ENCODE results near the gene CHN1.

The CHN1 gene

GRCh38 chr2:174771631-174772471 is 233.3 kb downstream of the CHN1 start:
- no peaks in the 10 kb centered on the region for H3K79me2 ChIP-seq (ENCODE audit: control insufficient read depth, insufficient read depth, low read length)
- H3K27ac ChIP-seq (ENCODE audit: low read depth, low read length): peak overlapping the region; percentile 87
- no peak overlapping the region for H4K8ac ChIP-seq (ENCODE audit: low read depth, low read length)
- H3K4me1 ChIP-seq (ENCODE audit: control insufficient read depth, low read depth, low read length): peaks cover 10% of the 10 kb centered on the region
- no peaks in the 10 kb centered on the region for H3K27me3 ChIP-seq (ENCODE audit: insufficient read depth, low read length, poor library complexity)
- H2BK15ac ChIP-seq (replicated peaks; ENCODE audit: low read depth): no peak overlapping the region
- H3K79me1 ChIP-seq (ENCODE audit: low read length): no peaks in the 10 kb centered on the region
- peak overlapping the region; percentile 88 for H3K4ac ChIP-seq (ENCODE audit: low read depth, low read length)
- peak overlapping the region; percentile 5 for H3K9ac ChIP-seq (ENCODE audit: low read length)
- peak overlapping the region; percentile 39 for H2BK120ac ChIP-seq (ENCODE audit: low read depth, low read length)
- peak overlapping the region; percentile 73 for H3K56ac ChIP-seq (ENCODE audit: low read length)
- no CpG with 5 or more reads among the region's 14 CpGs for whole genome bisulfite sequencing (ENCODE audit: extremely low coverage, insufficient coverage, low lambda C conversion rate)
- DNase-seq: peak; percentile 95
- H3K23ac ChIP-seq (ENCODE audit: low read length): no peak overlapping the region
- H2BK5ac ChIP-seq (ENCODE audit: low read length): peak overlapping the region; percentile 52
- H3K18ac ChIP-seq (ENCODE audit: low read length): peak overlapping the region; percentile 24
- no peak overlapping the region for H3K4me3 ChIP-seq (ENCODE audit: low read length)
- no peak overlapping the region for H3K4me2 ChIP-seq (ENCODE audit: low read length)
- no peaks in the 10 kb centered on the region for H3K36me3 ChIP-seq (ENCODE audit: control insufficient read depth, insufficient read depth, low read length)
- no peak overlapping the region for H4K5ac ChIP-seq (ENCODE audit: low read length)
- H2AK5ac ChIP-seq (ENCODE audit: low read length): no peak overlapping the region

GRCh38 chr2:174771136-174771535 is 234.0 kb downstream of the CHN1 start:
- no peak overlapping the region for H2BK5ac ChIP-seq (ENCODE audit: low read length)
- no peak overlapping the region for H3K9ac ChIP-seq (ENCODE audit: low read length)
- H3K4me2 ChIP-seq (ENCODE audit: low read length): no peak overlapping the region
- no CpG with 5 or more reads among the region's 3 CpGs for WGBS (ENCODE audit: extremely low coverage, insufficient coverage, low lambda C conversion rate)
- H3K4ac ChIP-seq (ENCODE audit: low read depth, low read length): no peak overlapping the region
- H2BK15ac ChIP-seq (replicated peaks; ENCODE audit: low read depth): no peak overlapping the region
- H3K27me3 ChIP-seq (ENCODE audit: insufficient read depth, low read length, poor library complexity): no peaks in the 10 kb centered on the region
- H4K8ac ChIP-seq (ENCODE audit: low read depth, low read length): no peak overlapping the region
- H3K36me3 ChIP-seq (ENCODE audit: control insufficient read depth, insufficient read depth, low read length): no peaks in the 10 kb centered on the region
- no peaks in the 10 kb centered on the region for H3K79me2 ChIP-seq (ENCODE audit: control insufficient read depth, insufficient read depth, low read length)
- no peak overlapping the region for H2BK120ac ChIP-seq (ENCODE audit: low read depth, low read length)
- no peak overlapping the region for H3K27ac ChIP-seq (ENCODE audit: low read depth, low read length)
- H2AK5ac ChIP-seq (ENCODE audit: low read length): no peak overlapping the region
- no peak overlapping the region for H3K56ac ChIP-seq (ENCODE audit: low read length)
- no peak overlapping the region for H3K18ac ChIP-seq (ENCODE audit: low read length)
- no peak overlapping the region for H4K5ac ChIP-seq (ENCODE audit: low read length)
- no peak overlapping the region for H3K4me3 ChIP-seq (ENCODE audit: low read length)
- H3K79me1 ChIP-seq (ENCODE audit: low read length): no peaks in the 10 kb centered on the region
- DNase-seq: no peak
- peaks cover 10% of the 10 kb centered on the region for H3K4me1 ChIP-seq (ENCODE audit: control insufficient read depth, low read depth, low read length)
- H3K23ac ChIP-seq (ENCODE audit: low read length): no peak overlapping the region

GRCh38 chr2:174768557-174768956 is 236.6 kb downstream of the CHN1 start:
- Histone ChIP-seq H2BK5ac (ENCODE audit: low read length) (no peak overlapping the region), H3K18ac (ENCODE audit: low read length) (no peak overlapping the region), H4K5ac (ENCODE audit: low read length) (no peak overlapping the region), H2AK5ac (ENCODE audit: low read length) (no peak overlapping the region), H3K9ac (ENCODE audit: low read length) (no peak overlapping the region), H3K4ac (ENCODE audit: low read depth, low read length) (no peak overlapping the region), H3K79me2 (ENCODE audit: control insufficient read depth, insufficient read depth, low read length) (no peaks in the 10 kb centered on the region), H4K8ac (ENCODE audit: low read depth, low read length) (no peak overlapping the region), H3K56ac (ENCODE audit: low read length) (peak overlapping the region; percentile 58), H3K4me3 (ENCODE audit: low read length) (no peak overlapping the region), H3K4me2 (ENCODE audit: low read length) (no peak overlapping the region), H3K36me3 (ENCODE audit: control insufficient read depth, insufficient read depth, low read length) (no peaks in the 10 kb centered on the region), H3K4me1 (ENCODE audit: control insufficient read depth, low read depth, low read length) (peaks cover 5% of the 10 kb centered on the region), H3K27me3 (ENCODE audit: insufficient read depth, low read length, poor library complexity) (no peaks in the 10 kb centered on the region), H3K79me1 (ENCODE audit: low read length) (no peaks in the 10 kb centered on the region), H2BK15ac (replicated peaks; ENCODE audit: low read depth) (no peak overlapping the region), H3K27ac (ENCODE audit: low read depth, low read length) (no peak overlapping the region), H3K23ac (ENCODE audit: low read length) (no peak overlapping the region), H2BK120ac (ENCODE audit: low read depth, low read length) (no peak overlapping the region)
- WGBS (ENCODE audit: extremely low coverage, insufficient coverage, low lambda C conversion rate): no CpG with 5 or more reads among the region's 9 CpGs
- no peak for DNase-seq

GRCh38 chr2:174766271-174766670 is 238.9 kb downstream of the CHN1 start:
- H3K4ac ChIP-seq (ENCODE audit: low read depth, low read length): no peak overlapping the region
- no CpG with 5 or more reads among the region's 1 CpG for WGBS (ENCODE audit: extremely low coverage, insufficient coverage, low lambda C conversion rate)
- no peak overlapping the region for H2BK15ac ChIP-seq (replicated peaks; ENCODE audit: low read depth)
- H3K27me3 ChIP-seq (ENCODE audit: insufficient read depth, low read length, poor library complexity): no peaks in the 10 kb centered on the region
- H3K79me2 ChIP-seq (ENCODE audit: control insufficient read depth, insufficient read depth, low read length): no peaks in the 10 kb centered on the region
- no peak overlapping the region for H3K9ac ChIP-seq (ENCODE audit: low read length)
- no peak overlapping the region for H3K18ac ChIP-seq (ENCODE audit: low read length)
- no peak overlapping the region for H3K23ac ChIP-seq (ENCODE audit: low read length)
- no peak overlapping the region for H3K4me2 ChIP-seq (ENCODE audit: low read length)
- H3K79me1 ChIP-seq (ENCODE audit: low read length): no peaks in the 10 kb centered on the region
- no peak overlapping the region for H4K5ac ChIP-seq (ENCODE audit: low read length)
- no peak for DNase-seq
- H2AK5ac ChIP-seq (ENCODE audit: low read length): no peak overlapping the region
- H4K8ac ChIP-seq (ENCODE audit: low read depth, low read length): no peak overlapping the region
- H3K4me1 ChIP-seq (ENCODE audit: control insufficient read depth, low read depth, low read length): peaks cover 2% of the 10 kb centered on the region
- H3K56ac ChIP-seq (ENCODE audit: low read length): no peak overlapping the region
- H2BK120ac ChIP-seq (ENCODE audit: low read depth, low read length): no peak overlapping the region
- H2BK5ac ChIP-seq (ENCODE audit: low read length): no peak overlapping the region
- no peak overlapping the region for H3K4me3 ChIP-seq (ENCODE audit: low read length)
- H3K36me3 ChIP-seq (ENCODE audit: control insufficient read depth, insufficient read depth, low read length): no peaks in the 10 kb centered on the region
- H3K27ac ChIP-seq (ENCODE audit: low read depth, low read length): no peak overlapping the region

- Histone ChIP-seq H3K18ac (ENCODE audit: low read length) (no peak overlapping the region), H3K36me3 (ENCODE audit: control insufficient read depth, insufficient read depth, low read length) (no peaks in the 10 kb centered on the region), H2BK120ac (ENCODE audit: low read depth, low read length) (no peak overlapping the region), H4K5ac (ENCODE audit: low read length) (no peak overlapping the region), H3K27me3 (ENCODE audit: insufficient read depth, low read length, poor library complexity) (no peaks in the 10 kb centered on the region), H3K79me1 (ENCODE audit: low read length) (no peaks in the 10 kb centered on the region), H3K27ac (ENCODE audit: low read depth, low read length) (no peak overlapping the region), H3K23ac (ENCODE audit: low read length) (no peak overlapping the region), H3K4me2 (ENCODE audit: low read length) (no peak overlapping the region), H3K9ac (ENCODE audit: low read length) (no peak overlapping the region), H3K56ac (ENCODE audit: low read length) (no peak overlapping the region), H3K4me1 (ENCODE audit: control insufficient read depth, low read depth, low read length) (peaks cover 2% of the 10 kb centered on the region), H2AK5ac (ENCODE audit: low read length) (no peak overlapping the region), H2BK5ac (ENCODE audit: low read length) (no peak overlapping the region), H4K8ac (ENCODE audit: low read depth, low read length) (no peak overlapping the region), H3K4ac (ENCODE audit: low read depth, low read length) (no peak overlapping the region), H2BK15ac (replicated peaks; ENCODE audit: low read depth) (no peak overlapping the region), H3K4me3 (ENCODE audit: low read length) (no peak overlapping the region), H3K79me2 (ENCODE audit: control insufficient read depth, insufficient read depth, low read length) (no peaks in the 10 kb centered on the region)
- DNase-seq: no peak
- WGBS (ENCODE audit: extremely low coverage, insufficient coverage, low lambda C conversion rate): no CpG with 5 or more reads among the region's 4 CpGs
Measured at GRCh38 chr2:174765576-174765975, 239.6 kb downstream of the CHN1 start.
